Fibroblast of the aortic adventitia (primary cell): ENCODE data around the gene SMARCC2. TPM values are rescaled to one million over a fixed set of nuclear protein-coding genes. Genes with fewer than 3 reads are reported as not detected.

ENCODE experiments used
- DNase-seq: peaks from one replicate; pipeline ENCODE4 v3.0.0-alpha.2; 2010; ENCODE audit warnings: low read depth
- H3K4me3 ChIP-seq: 2 replicates; pipeline ENCODE4 v1.5.1; 2011; ENCODE audit warnings: low read depth, mild to moderate bottlenecking, control low read depth, low read length, moderate library complexity
- CTCF ChIP-seq: IDR thresholded peaks from 2 replicates; pipeline ENCODE4 v1.5.1; 2011; ENCODE audit warnings: mild to moderate bottlenecking, low read length, control low read depth, inconsistent platforms; ENCODE audit not compliant: insufficient read depth
- total RNA-seq: library from RNA; depleted of rRNA; stranded (reverse); fragments of >200 nt; gene quantifications from 2 replicates; pipeline ENCODE4 v1.2.3, GENCODE V29; 2012; ENCODE audit warnings: low replicate concordance

SMARCC2 gene
- total RNA-seq, 1 donor: 69.4 TPM

GRCh38 chr12:56130876-56131275 is 58.4 kb downstream of the SMARCC2 start:
- H3K4me3 ChIP-seq: no peak overlapping the region
- DNase-seq: no peak
- no peak for TF ChIP-seq CTCF

GRCh38 chr12:56129942-56130495 is 59.3 kb downstream of the SMARCC2 start:
- no peak for DNase-seq
- peak overlapping the region; percentile 96 for H3K4me3 ChIP-seq
- no peak for TF ChIP-seq CTCF

GRCh38 chr12:56129206-56129941 is 59.9 kb downstream of the SMARCC2 start:
- DNase-seq: peak; percentile 35
- no peak for TF ChIP-seq CTCF
- H3K4me3 ChIP-seq: peak overlapping the region; percentile 96

- peak overlapping the region; percentile 96 for H3K4me3 ChIP-seq
- peak; percentile 31 for DNase-seq
- TF ChIP-seq CTCF: no peak
Measured at GRCh38 chr12:56128670-56129205, 60.5 kb downstream of the SMARCC2 start.

GRCh38 chr12:56127888-56128669 is 61.2 kb downstream of the SMARCC2 start, which contains the start of gene ESYT1:
Gene ESYT1, plus strand, starts transcription at chr12:56128267. Its CDS starts 53 bp downstream, at chr12:56128320.
- peak within 1 kb of the TSS; percentile 96 for H3K4me3 ChIP-seq
- DNase-seq: peak; percentile 100
- TF ChIP-seq CTCF: no peak

GRCh38 chr12:56127485-56127887 is 61.8 kb downstream of the SMARCC2 start:
- no peak for TF ChIP-seq CTCF
- DNase-seq: no peak
- H3K4me3 ChIP-seq: peak overlapping the region; percentile 64
